Lower lobe of right lung (tissue), 2 donors: ENCODE measurements around the gene BCL11B. TPM values are rescaled to one million over a fixed set of nuclear protein-coding genes. Genes with fewer than 3 reads are reported as not detected.

ENCODE experiments used
- ATAC-seq, 2 donors: fragments of 200-7000 bp; cut with Tn5 transposase; one replicate each; pipeline ENCODE4 v1.9.1; 2020 to 2022; ENCODE audit warnings: mild to moderate bottlenecking in 2 of 2, moderate library complexity in 2 of 2
- DNase-seq: peaks from one replicate; pipeline ENCODE4 v3.0.0-alpha.2; 2020
- H3K27ac ChIP-seq: fragments of 200-600 bp; one replicate; pipeline ENCODE4 v1.8.0; 2022
- H3K27me3 ChIP-seq: fragments of 200-600 bp; one replicate; pipeline ENCODE4 v1.8.0; 2022; ENCODE audit warnings: low read depth
- H3K36me3 ChIP-seq: fragments of 200-600 bp; one replicate; pipeline ENCODE4 v1.8.0; 2022; ENCODE audit warnings: mild to moderate bottlenecking
- H3K4me1 ChIP-seq: fragments of 200-600 bp; one replicate; pipeline ENCODE4 v1.8.0; 2022
- H3K4me3 ChIP-seq: fragments of 200-600 bp; one replicate; pipeline ENCODE4 v1.8.0; 2022; ENCODE audit warnings: mild to moderate bottlenecking
- H3K9me3 ChIP-seq: fragments of 200-600 bp; one replicate; pipeline ENCODE4 v1.8.0; 2022
- CTCF ChIP-seq: fragments of 200-600 bp; IDR thresholded peaks from one replicate; pipeline ENCODE4 v1.8.0; 2022; ENCODE audit warnings: antibody characterized with exemption, mild to moderate bottlenecking
- intact Hi-C: fragments of 100-400 bp; cut with DNase I; formaldehyde crosslinking; loops from one replicate; pipeline ENCODE4 v1.11.0; 2022
- total RNA-seq: library from RNA; stranded (reverse); fragmentation: NEBNext Ultra II Directional; extraction: Animal tissue kit (Norgen Biotek cat#: 25700); gene quantifications from one replicate; pipeline ENCODE4 v1.2.1, GENCODE V29; 2021
- donor health status: DM: no; HTN: yes; CAD: no; lungs with severe emphysema.

Gene BCL11B
- total RNA-seq, 1 donor from 2014 or later, result 2.3 TPM

- no peak overlapping the region for H3K27ac ChIP-seq
- ATAC-seq, result no peak
- no peak for TF ChIP-seq CTCF
- H3K36me3 ChIP-seq, result no peaks in the 10 kb centered on the region
- peaks cover 46% of the 10 kb centered on the region for H3K27me3 ChIP-seq
- no peak for DNase-seq
- H3K4me1 ChIP-seq, result peaks cover 18% of the 10 kb centered on the region
- H3K9me3 ChIP-seq, result no peaks in the 10 kb centered on the region
- intact Hi-C loops, result no loop called here
- no peak overlapping the region for H3K4me3 ChIP-seq
Observed at GRCh38 chr14:99277530-99277929, 5.5 kb upstream of the BCL11B start.

GRCh38 chr14:99276482-99276881 is 4.5 kb upstream of the BCL11B start:
- TF ChIP-seq CTCF, result no peak
- no peak overlapping the region for H3K27ac ChIP-seq
- H3K9me3 ChIP-seq, result no peaks in the 10 kb centered on the region
- no peak overlapping the region for H3K4me3 ChIP-seq
- peaks cover 27% of the 10 kb centered on the region for H3K4me1 ChIP-seq
- peaks cover 56% of the 10 kb centered on the region for H3K27me3 ChIP-seq
- ATAC-seq, result no peak
- DNase-seq, result no peak
- intact Hi-C loops, result no loop called here
- H3K36me3 ChIP-seq, result no peaks in the 10 kb centered on the region

GRCh38 chr14:99275222-99275584 is 3.2 kb upstream of the BCL11B start:
- H3K27me3 ChIP-seq, result peaks cover 69% of the 10 kb centered on the region

GRCh38 chr14:99274346-99275221 is 2.6 kb upstream of the BCL11B start:
- Histone ChIP-seq H3K4me1 (peaks cover 35% of the 10 kb centered on the region), H3K27me3 (peaks cover 72% of the 10 kb centered on the region), H3K36me3 (no peaks in the 10 kb centered on the region), H3K9me3 (no peaks in the 10 kb centered on the region), H3K4me3 (peak overlapping the region; percentile 42), H3K27ac (no peak overlapping the region)
- peak; percentile 76 for ATAC-seq
- TF ChIP-seq CTCF, result peak; percentile 10
- no peak for DNase-seq
- intact Hi-C loops, result no loop called here

More at GRCh38 chr14:99275222-99275584, 3.2 kb upstream of the BCL11B start:
- Histone ChIP-seq H3K27ac (no peak overlapping the region), H3K9me3 (no peaks in the 10 kb centered on the region), H3K4me3 (no peak overlapping the region), H3K4me1 (peaks cover 30% of the 10 kb centered on the region), H3K36me3 (no peaks in the 10 kb centered on the region)
- DNase-seq (no peak), ATAC-seq (no peak)
- TF ChIP-seq CTCF, result no peak
- intact Hi-C loops, result no loop called here

- TF ChIP-seq CTCF, result no peak
- intact Hi-C loops, result no loop called here
Observed at GRCh38 chr14:99273766-99274345, 1.9 kb upstream of the BCL11B start.

More at GRCh38 chr14:99273766-99274345, 1.9 kb upstream of the BCL11B start:
- Histone ChIP-seq H3K9me3 (no peaks in the 10 kb centered on the region), H3K27me3 (peaks cover 71% of the 10 kb centered on the region), H3K27ac (no peak overlapping the region), H3K36me3 (no peaks in the 10 kb centered on the region), H3K4me1 (peaks cover 36% of the 10 kb centered on the region), H3K4me3 (peak overlapping the region; percentile 42)
- ATAC-seq (no peak), DNase-seq (no peak)
